Stimulated activated CD4-positive, alpha-beta T cell treated with anti-CD3 and anti-CD28 coated beads, Interleukin-4, amount 100 ng/mL, for 1 hour (primary cell): ENCODE data around the gene PNPLA3.
A peak's percentile ranks its signal among the peaks of the same experiment; 100 is the strongest.

Experiments used
- DNase-seq: peaks from one replicate; pipeline ENCODE4 v3.0.0-alpha.2; 2020

The PNPLA3 gene

GRCh38 chr22:43925433-43926348 lies 2.1 kb downstream of the PNPLA3 start:
- no peak for DNase-seq

GRCh38 chr22:43926349-43926710 lies 2.7 kb downstream of the PNPLA3 start:
- no peak for DNase-seq

- no peak for DNase-seq
Measured at GRCh38 chr22:43928468-43928867, 4.9 kb downstream of the PNPLA3 start.

- no peak for DNase-seq
Measured at GRCh38 chr22:43928908-43929307, 5.3 kb downstream of the PNPLA3 start.

GRCh38 chr22:43931771-43932170 lies 8.2 kb downstream of the PNPLA3 start:
- DNase-seq, result no peak

- no peak for DNase-seq
Measured at GRCh38 chr22:43941449-43941848, 17.8 kb downstream of the PNPLA3 start.

GRCh38 chr22:43944670-43945430 lies 21.2 kb downstream of the PNPLA3 start:
- no peak for DNase-seq

- peak; percentile 72 for DNase-seq
Measured at GRCh38 chr22:43945632-43946383, 22.2 kb downstream of the PNPLA3 start.

GRCh38 chr22:43946384-43946667 lies 22.7 kb downstream of the PNPLA3 start:
- no peak for DNase-seq

GRCh38 chr22:43948836-43949406 lies 25.3 kb downstream of the PNPLA3 start:
- DNase-seq, result no peak

GRCh38 chr22:43951391-43951790 lies 27.8 kb downstream of the PNPLA3 start:
- DNase-seq, result no peak

- DNase-seq, result no peak
Measured at GRCh38 chr22:43951966-43952365, 28.4 kb downstream of the PNPLA3 start.

- DNase-seq, result no peak
Measured at GRCh38 chr22:43953988-43954785, 30.6 kb downstream of the PNPLA3 start.

- DNase-seq, result peak; percentile 89
Measured at GRCh38 chr22:43955040-43955882, 31.7 kb downstream of the PNPLA3 start, which contains the start of gene SAMM50. Gene SAMM50, plus strand, starts transcription at chr22:43955442. Its CDS starts 136 bp downstream, at chr22:43955578.

GRCh38 chr22:43955883-43956782 lies 32.5 kb downstream of the PNPLA3 start:
- no peak for DNase-seq

- no peak for DNase-seq
Measured at GRCh38 chr22:43956805-43957463, 33.3 kb downstream of the PNPLA3 start.

- DNase-seq, result no peak
Measured at GRCh38 chr22:43957871-43958270, 34.3 kb downstream of the PNPLA3 start.

- DNase-seq, result no peak
Measured at GRCh38 chr22:43964314-43964857, 40.8 kb downstream of the PNPLA3 start.

GRCh38 chr22:43967069-43967468 lies 43.5 kb downstream of the PNPLA3 start:
- DNase-seq, result no peak
